ENCODE data around the gene BATF3. TPM values are rescaled to one million over a fixed set of nuclear protein-coding genes. Genes with fewer than 3 reads are reported as not detected.
"Not testable (repeated sequence)": the region's sequence is repeated elsewhere in the genome, so short reads cannot be mapped to it uniquely, and the experiment has no call there.

Gene BATF3
- total RNA-seq, 1 experiment from 2014 or later = 3.9 TPM

GRCh38 chr1:212727386-212728181 is 27.9 kb upstream of the BATF3 start:
- POLR2A ChIA-PET = no interaction called here
- ATAC-seq (no peak), DNase-seq (ENCODE audit: low spot score) (no peak)
- TF ChIP-seq STAT6 (CRISPR knock-in tag; conservative IDR thresholded peaks at IDR 0.05; ENCODE audit: low read depth) = no peak
- no peak for TF ChIP-seq ZNF416 (CRISPR knock-in tag; IDR thresholded peaks at IDR 0.05)
- TF ChIP-seq ZNF396 (CRISPR knock-in tag; IDR thresholded peaks at IDR 0.05; ENCODE audit: borderline replicate concordance) = no peak
- TF ChIP-seq ERG (CRISPR knock-in tag; IDR thresholded peaks at IDR 0.05) = no peak
- TF ChIP-seq RELA (CRISPR knock-in tag; IDR thresholded peaks at IDR 0.05; ENCODE audit: borderline replicate concordance) = no peak
- no peak for TF ChIP-seq MAX (CRISPR knock-in tag; IDR thresholded peaks at IDR 0.05)
- no peak for TF ChIP-seq CREM (CRISPR knock-in tag; IDR thresholded peaks at IDR 0.05)
- no peak for TF ChIP-seq FOXP1 (CRISPR knock-in tag; IDR thresholded peaks at IDR 0.05; ENCODE audit: borderline replicate concordance)
- TF ChIP-seq KAT7 (CRISPR knock-in tag; IDR thresholded peaks at IDR 0.05; ENCODE audit: borderline replicate concordance) = no peak
- no peak for TF ChIP-seq USF1 (CRISPR knock-in tag; IDR thresholded peaks at IDR 0.05)
- CTCF ChIA-PET = no interaction called here
- Mint-ChIP-seq H3K36me3 (peaks cover 38% of the 10 kb centered on the region), H3K4me1 (no peaks in the 10 kb centered on the region), H3K27ac (no peak overlapping the region), H3K27me3 (ENCODE audit: low read depth) (no peaks in the 10 kb centered on the region), H3K9me3 (peaks cover 32% of the 10 kb centered on the region), H3K4me3 (no peak overlapping the region)

- not testable (repeated sequence) for ATAC-seq; DNase-seq (ENCODE audit: low spot score)
These were observed 25.0 kb upstream of the BATF3 start for GRCh38 chr1:212724679-212725078.

GRCh38 chr1:212722270-212722957 is 22.8 kb upstream of the BATF3 start:
- Mint-ChIP-seq H3K4me3 (no peak overlapping the region), H3K36me3 (peaks cover 33% of the 10 kb centered on the region), H3K27me3 (ENCODE audit: low read depth) (no peaks in the 10 kb centered on the region; the same call in 1 of the 2 replicates), H3K27ac (no peak overlapping the region), H3K9me3 (peaks cover 37% of the 10 kb centered on the region), H3K4me1 (no peaks in the 10 kb centered on the region)
- POLR2A ChIA-PET = no interaction called here
- CTCF ChIA-PET = interaction anchor here (0.6 to 3.3 kb wide), 2 partner anchors 28 to 263 kb away, joined by 4 to 15 read pairs; no protein-coding TSS in a partner anchor
- DNase-seq (ENCODE audit: low spot score) = no peak
- no peak for ATAC-seq
- TF ChIP-seq MXD4 (CRISPR knock-in tag; IDR thresholded peaks at IDR 0.05; ENCODE audit: borderline replicate concordance) (no peak), TEAD1 (CRISPR knock-in tag; IDR thresholded peaks at IDR 0.05) (no peak), ETV6 (CRISPR knock-in tag; IDR thresholded peaks at IDR 0.05) (no peak), IRF1 (CRISPR knock-in tag; IDR thresholded peaks at IDR 0.05) (no peak), TCF7 (CRISPR knock-in tag; IDR thresholded peaks at IDR 0.05; ENCODE audit: low read depth) (no peak), CREM (CRISPR knock-in tag; IDR thresholded peaks at IDR 0.05) (no peak), PRDM15 (CRISPR knock-in tag; IDR thresholded peaks at IDR 0.05) (no peak)

More at GRCh38 chr1:212724679-212725078, 25.0 kb upstream of the BATF3 start:
- H3K27ac Mint-ChIP-seq; H3K27me3 Mint-ChIP-seq (ENCODE audit: low read depth); H3K4me1 Mint-ChIP-seq; POLR2A ChIA-PET; CTCF ChIA-PET; H3K4me3 Mint-ChIP-seq: not testable (repeated sequence)
- peaks cover 38% of the 10 kb centered on the region for H3K36me3 Mint-ChIP-seq
- H3K9me3 Mint-ChIP-seq = peaks cover 35% of the 10 kb centered on the region
